ENCODE measurements around the gene CLASRP.
"Not testable (repeated sequence)": the region's sequence is repeated elsewhere in the genome, so short reads cannot be mapped to it uniquely, and the experiment has no call there.

Gene CLASRP

DNA sequence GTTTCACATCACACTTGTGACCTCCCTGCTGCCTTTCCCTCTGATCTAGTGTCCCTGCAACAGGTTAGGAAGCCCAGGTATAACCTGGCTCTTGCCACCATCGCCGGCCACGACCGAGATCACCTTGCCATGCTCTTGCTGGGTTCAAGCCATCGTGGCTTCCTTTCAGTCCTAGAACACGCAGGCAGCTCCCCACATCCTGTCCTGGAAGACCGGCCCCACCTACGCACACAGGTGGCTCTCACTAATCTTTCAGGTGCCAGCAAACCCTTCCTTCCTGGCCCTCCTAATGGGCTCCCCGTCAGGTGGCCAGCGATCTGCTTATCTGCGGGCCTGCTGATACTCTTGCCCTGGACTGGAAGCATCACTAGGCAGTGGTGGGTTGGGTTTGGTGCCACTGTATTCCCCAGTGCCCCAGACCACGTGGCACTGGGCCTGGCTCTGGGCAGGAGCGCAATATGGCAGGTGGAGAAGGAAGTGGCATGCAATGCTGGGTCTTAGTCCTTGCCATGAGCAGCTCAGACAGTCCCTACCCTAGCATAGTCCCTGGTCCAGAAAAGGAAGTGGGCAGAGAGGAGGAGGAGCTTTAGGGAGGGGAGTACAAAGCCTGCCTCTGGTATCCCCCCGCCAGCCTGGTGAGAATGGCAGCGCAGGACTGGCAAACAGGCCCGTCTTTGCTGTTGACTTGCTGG is 66.0 kb downstream of the CLASRP start:
- DNase-seq, result peak; percentile 6

DNA sequence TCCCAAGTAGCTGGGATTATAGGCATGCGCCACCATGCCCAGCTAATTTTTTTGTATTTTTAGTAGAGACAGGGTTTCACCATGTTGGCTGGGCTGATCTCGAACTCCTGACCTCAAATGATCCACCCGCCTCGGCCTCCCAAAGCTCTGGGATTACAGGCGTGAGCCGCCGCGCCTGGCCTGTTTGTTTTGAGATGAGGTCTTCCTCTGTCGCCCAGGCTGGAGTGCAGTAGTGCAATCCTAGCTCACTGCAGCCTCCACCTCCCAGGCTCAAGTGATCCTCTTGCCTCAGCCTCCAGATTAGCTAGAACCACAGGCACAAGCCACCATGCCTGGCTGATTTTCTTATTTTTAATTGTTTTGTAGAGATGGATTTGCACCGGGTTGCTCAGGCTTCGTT is 67.5 kb downstream of the CLASRP start:
- not testable (repeated sequence) for DNase-seq

DNA sequence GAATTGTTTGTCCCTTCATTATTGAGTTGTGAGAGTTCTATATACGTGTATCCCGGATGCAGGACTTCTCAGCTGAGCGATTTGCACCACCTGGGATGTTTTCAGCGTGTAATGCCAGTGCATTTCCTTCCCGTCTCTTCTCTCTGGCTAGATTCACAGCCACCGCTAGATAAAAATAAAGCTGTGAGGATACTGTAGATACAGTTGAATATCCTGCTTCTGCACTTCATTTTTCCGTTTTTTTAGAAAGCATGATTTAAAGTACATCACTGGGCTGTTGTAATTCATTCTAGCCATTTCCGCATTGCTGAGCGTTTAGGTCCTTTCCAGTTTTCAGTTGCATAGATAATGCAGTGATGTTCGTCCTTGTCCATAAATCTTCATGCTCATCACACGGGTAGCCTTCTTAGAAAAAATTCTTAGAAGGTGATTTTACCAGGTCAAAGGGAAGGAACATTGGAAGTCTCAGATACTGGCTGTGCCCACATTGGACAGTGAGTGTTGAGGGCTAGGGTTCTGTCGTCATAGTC is 68.8 kb downstream of the CLASRP start:
- DNase-seq, result no peak

DNA sequence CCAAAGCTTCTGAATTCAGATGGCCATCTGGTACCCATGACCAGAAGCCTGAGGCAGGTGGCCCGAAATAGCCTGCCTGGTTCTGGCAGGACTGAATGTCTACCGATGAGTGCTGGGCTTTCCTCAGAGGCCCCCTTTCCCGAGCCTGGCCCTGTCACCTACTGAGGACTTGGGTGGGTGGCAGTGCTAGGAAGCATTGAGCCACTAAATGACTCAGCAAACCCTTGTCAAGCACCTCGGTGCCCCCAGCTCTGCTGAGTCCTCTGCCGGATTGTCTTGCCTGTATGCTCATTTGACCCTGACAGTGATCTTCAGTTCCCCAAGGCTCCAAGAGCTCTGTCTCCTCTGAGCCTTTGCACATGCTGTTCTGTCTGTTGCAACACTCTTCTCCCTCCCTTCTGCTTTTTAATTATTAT is 72.0 kb downstream of the CLASRP start:
- no peak for DNase-seq

DNA sequence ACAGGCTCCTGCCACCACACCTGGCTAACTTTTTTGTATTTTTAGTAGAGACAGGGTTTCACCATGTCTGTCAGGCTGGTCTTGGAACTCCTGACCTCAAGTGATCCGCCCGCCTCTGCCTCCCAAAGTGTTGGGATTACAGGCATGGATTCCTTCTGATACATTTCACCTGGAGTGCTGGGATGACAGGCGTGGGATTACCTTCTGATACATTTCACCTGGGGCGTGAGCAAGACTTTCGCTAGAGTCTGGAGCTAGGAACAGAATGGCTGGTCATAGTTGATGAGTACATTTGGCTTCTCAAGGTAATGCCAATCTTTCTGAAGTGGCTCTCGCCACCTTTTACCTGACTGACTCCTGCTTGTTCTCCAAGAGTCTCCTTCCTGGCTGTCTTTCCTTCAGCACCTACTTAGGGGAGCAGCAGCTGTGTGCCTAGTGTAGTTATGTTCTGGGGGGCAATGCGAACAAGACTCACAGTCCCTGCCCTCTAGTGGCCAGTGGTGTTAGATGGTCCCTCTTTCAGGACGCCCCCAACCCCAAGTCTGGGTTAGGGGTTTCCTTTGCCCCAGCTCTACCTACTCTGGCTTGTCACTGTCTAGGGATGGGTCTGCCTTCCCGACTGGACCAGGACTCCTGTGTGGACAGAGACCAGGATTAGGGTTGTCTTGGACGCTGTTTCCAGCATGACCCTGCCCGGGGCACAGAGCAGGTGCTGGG is 73.4 kb downstream of the CLASRP start:
- no peak for DNase-seq

DNA sequence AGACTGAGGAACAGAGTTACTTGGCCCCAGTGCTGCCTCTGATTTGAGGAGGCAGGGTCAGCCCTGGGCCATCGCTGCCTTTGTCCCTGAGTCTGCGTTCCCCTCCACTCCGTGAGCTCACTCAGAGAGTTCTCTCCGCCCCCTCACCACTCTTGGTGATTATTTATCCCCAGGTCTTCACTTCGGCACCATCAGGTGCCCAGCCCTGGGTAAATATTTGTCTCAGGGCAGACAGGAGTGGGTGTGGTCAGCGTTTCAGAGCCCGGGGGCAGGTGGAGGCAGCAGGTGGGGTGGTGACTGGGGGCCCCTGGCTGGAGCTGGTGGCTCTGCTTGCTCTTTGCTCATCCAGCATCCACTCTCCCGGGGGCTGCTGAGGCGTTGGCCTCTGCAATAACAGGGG is 74.8 kb downstream of the CLASRP start:
- DNase-seq, result no peak

DNA sequence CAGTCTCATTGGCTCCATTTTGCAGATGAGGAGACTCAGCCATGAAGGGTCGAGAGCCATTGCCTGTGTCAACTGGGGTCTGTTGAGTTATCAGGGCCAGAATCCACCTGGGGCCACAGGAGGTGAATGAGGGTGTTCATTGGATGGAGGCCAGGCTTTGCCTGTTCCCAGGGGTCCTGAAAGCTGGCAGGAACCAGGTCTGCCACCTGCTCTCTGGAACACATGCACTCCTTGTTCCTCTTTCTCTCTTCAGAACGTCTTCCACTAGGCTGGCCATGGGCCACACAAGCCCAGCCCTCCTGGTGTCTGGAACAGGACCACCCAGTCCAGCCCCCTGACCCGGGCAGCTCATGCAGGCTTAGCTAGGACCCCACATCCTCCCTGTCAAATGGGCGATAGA is 75.3 kb downstream of the CLASRP start:
- DNase-seq, result no peak

DNA sequence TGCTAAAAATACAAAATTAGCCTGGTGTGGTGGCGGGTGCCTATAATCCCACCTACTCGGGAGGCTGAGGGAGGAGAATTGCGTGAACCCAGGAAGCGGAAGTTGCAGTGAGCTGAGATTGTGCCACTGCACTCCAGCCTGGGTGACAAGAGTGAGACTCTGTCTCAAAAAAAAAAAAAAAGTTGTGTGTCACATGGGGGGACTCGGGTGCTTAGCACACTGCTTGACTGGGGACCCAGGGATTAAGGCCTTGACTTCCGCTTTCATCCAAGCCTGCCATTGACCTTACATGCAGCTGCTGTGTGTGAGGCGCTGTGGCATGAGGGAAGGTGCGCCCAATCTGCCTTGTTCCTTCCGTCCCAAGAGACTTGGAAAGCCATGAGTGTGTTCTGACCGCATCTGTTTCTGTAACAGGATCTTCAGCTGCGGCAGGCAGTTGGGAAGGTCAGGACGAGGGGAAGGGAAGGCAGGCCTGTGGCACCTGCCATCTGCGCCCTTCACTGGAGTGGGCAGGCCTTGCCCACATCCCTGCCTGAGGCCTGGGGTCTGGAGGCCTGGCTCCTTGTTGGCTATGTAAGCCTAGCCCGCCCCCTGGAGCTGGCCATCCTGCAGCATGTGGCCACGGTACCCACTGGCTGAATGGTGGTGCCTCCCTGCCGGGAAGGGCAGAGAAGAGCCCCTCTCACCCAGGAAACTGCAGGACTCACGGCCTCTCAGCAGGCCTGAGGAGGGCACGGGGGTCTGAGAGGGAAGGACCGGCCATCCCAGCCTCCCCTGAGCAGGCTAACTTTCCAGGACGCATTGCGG is 77.2 kb downstream of the CLASRP start:
- no peak for DNase-seq

DNA sequence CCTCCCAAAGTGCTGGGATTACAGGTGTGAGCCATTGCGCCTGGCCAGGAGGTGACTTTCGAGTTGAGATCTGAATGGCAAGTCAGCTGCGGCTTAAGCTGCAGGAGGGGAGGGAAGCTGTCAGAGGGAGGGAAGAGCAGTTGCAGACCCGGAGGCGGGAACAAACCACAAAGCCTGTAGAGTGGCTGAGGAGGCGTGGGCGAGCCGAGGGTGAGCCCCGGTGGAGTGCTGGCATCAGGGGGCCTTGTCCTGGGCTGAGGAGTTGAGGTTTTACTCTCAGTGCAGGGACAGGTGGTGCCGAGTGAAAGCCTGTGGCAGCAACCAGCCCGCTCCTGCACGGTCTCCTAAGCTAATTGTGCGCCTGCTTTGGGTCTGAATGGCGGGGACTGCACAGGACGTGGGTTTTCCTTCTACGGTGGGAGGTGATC is 78.3 kb downstream of the CLASRP start:
- DNase-seq, result no peak

DNA sequence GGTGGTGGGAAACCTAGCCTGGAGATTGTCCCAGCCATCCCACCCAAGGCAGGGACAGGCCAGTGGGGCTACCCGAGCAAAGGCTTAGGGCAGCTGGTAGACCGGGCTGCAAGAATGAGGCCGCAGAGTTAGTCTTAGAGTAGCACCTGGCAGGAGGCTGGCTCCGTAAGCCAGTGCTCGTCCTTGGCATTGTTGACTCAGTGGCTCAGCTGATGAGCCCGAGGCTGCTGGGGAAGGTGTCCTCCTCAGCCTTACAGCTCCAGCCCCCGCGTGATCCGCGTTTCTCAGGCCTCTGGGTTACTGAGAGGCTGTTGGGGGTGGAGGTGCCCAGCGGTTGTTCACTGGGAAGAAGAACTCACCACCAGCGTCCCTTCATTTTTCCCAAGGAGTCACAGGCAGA is 78.8 kb downstream of the CLASRP start:
- no peak for DNase-seq

DNA sequence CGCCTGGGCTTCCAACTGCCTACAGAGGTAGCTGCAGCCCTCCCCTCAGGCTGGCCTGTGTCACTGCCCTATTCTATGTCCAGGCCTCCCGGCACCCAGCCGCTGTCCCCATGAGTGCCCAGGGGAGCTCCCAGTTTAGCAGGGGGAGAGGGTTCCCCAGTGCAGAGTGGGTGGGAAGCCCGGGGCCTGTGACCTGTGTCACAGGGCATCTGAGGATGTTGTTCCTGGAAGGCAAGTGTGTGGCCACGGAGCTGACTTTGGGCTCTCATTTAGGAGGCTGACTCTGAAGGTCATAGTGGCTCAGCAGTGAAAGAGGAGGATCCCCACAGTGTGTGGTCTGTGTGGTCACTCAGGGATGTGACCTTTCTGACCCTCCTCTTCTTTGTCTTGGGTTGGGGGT is 79.3 kb downstream of the CLASRP start:
- no peak for DNase-seq

DNA sequence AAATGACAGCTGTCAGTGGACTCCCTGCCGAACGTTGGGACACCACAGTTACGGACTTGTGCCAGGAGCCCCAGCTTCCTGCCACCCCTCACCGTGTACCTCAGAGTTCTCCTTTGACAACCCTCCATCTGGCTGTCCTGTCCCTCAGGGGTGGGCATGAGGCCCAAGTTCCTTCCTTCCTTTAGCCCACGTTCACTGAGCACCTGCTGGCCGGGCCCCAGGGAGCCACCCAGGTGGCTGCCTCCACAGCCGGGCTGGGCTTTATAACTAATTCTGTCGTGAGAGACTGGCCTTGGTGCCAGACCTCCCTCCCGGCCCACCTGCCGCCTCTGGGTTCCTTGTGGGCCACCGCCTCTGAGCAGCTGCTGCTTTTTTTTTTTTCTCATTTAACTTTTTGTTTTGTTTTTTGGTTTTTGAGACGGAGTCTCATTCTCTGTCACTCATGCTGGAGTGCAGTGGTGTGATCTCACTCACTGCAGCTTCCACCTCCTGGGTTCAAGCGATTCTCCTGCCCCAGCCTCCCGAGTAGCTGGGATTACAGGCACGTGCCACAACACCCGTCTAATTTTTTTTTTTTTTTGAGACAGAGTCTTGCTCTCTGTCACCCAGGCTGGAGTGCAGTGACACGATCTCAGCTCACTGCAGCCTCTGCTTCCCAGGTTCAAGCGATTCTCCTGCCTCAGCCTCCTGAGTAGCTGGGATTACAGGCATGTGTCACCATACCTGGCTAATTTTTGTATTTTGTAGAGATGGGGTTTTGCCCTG is 79.9 kb downstream of the CLASRP start:
- not testable (repeated sequence) for DNase-seq

DNA sequence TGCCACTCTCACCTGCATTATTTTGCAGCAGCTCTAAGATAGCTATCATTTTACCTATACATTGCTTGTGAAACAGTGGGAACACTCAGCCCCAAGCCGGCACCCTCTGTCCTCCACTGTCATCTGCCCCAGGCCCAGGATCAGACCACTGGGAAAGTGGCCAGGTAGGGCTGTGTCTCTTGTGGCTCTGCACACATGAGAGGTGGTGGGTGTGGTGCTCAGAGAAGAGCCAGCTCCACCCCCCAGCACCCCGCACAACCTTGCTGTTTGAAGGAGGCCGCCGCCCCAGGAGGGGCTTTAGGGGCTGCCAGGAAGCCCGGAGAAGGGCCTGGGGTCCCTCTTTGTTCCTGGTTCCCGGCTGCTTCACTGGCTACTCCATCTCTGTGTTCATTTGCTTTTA is 80.7 kb downstream of the CLASRP start:
- DNase-seq, result no peak
